Testis (tissue), 3 donors: Measurements from ENCODE around the gene CAPN12. TPM values are rescaled to one million over a fixed set of nuclear protein-coding genes. Genes with fewer than 3 reads are reported as not detected.

Experiments
- DNase-seq: peaks from one replicate; pipeline ENCODE4 v3.0.0-alpha.2; 2019
- H3K27ac ChIP-seq, 2 donors: fragments of 200-600 bp; sonication (generic); one replicate each; pipeline ENCODE4 v1.5.1; 2019
- H3K27me3 ChIP-seq: fragments of 200-600 bp; sonication (generic); one replicate; pipeline ENCODE4 v1.5.1; 2019
- H3K36me3 ChIP-seq: fragments of 200-600 bp; sonication (generic); one replicate; pipeline ENCODE4 v1.5.1; 2017; ENCODE audit warnings: low read depth; ENCODE audit errors: missing control alignments
- H3K4me1 ChIP-seq: fragments of 200-600 bp; sonication (generic); one replicate; pipeline ENCODE4 v1.5.1; 2019
- H3K4me3 ChIP-seq, 2 donors: fragments of 200-600 bp; sonication (generic); one replicate each; pipeline ENCODE4 v1.5.1; 2017 to 2019
- H3K9me3 ChIP-seq: fragments of 200-600 bp; sonication (generic); one replicate; pipeline ENCODE4 v1.5.1; 2017
- POLR2A ChIP-seq: fragments of 450-650 bp; IDR thresholded peaks from one replicate; pipeline ENCODE4 v1.6.1; 2017; ENCODE audit warnings: antibody characterized with exemption, mild to moderate bottlenecking, moderate library complexity
- WGBS, 2 donors: methylation state at CpG; one replicate each; pipeline ENCODE4 v1.1.5; 2018; 5-methylcytosine and 5-hydroxymethylcytosine counted together
- intact Hi-C: fragments of 100-400 bp; cut with DNase I; formaldehyde crosslinking; loops from one replicate; pipeline ENCODE4 v1.15.1; 2023; ENCODE audit warnings: low total_unique reads
- polyA plus RNA-seq: library from polyadenylated mRNA; stranded (reverse); fragments of 350-450 nt; fragmentation: Illumina TruSeq; extraction: RNeasy Lipid Tissue Mini Kit (QIAGEN cat#74804); gene quantifications from one replicate; pipeline ENCODE4 v1.2.3, GENCODE V29; 2014; ENCODE audit warnings: low read depth, low replicate concordance; ENCODE audit not compliant: insufficient read depth
- total RNA-seq, 2 donors: library from RNA; depleted of rRNA; stranded (reverse); fragments of >200 nt; gene quantifications; one replicate each; pipeline ENCODE4 v1.2.3, GENCODE V29; 2016
- TF ChIP-seq, protein P1 (sequence below), 3 experiments: fragments of 450-650 bp in 2 of 3; fragments of 200-600 bp in 1 of 3; sonication (generic) in 1 of 3; IDR thresholded peaks; one replicate each; pipeline ENCODE4 v1.5.1; 2016 to 2019; ENCODE audit warnings: antibody characterized with exemption in 3 of 3, mild to moderate bottlenecking in 2 of 3, moderate library complexity in 1 of 3

Gene CAPN12
- total and polyA plus RNA-seq, 3 donors from 2014 or later: 3.6 to 5.5 (median 4.6) TPM

- H3K27me3 ChIP-seq: no peaks in the 10 kb centered on the region
- no peak overlapping the region for H3K27ac ChIP-seq
- intact Hi-C loops: no loop called here
- no peak overlapping the region for H3K4me3 ChIP-seq
- H3K36me3 ChIP-seq: no peaks in the 10 kb centered on the region
- H3K9me3 ChIP-seq: no peaks in the 10 kb centered on the region
- no peaks in the 10 kb centered on the region for H3K4me1 ChIP-seq
- WGBS, 2 donors: 91 to 95% methylated on average over 6 to 7 of the region's 7 CpGs
- TF ChIP-seq, protein P1, sequence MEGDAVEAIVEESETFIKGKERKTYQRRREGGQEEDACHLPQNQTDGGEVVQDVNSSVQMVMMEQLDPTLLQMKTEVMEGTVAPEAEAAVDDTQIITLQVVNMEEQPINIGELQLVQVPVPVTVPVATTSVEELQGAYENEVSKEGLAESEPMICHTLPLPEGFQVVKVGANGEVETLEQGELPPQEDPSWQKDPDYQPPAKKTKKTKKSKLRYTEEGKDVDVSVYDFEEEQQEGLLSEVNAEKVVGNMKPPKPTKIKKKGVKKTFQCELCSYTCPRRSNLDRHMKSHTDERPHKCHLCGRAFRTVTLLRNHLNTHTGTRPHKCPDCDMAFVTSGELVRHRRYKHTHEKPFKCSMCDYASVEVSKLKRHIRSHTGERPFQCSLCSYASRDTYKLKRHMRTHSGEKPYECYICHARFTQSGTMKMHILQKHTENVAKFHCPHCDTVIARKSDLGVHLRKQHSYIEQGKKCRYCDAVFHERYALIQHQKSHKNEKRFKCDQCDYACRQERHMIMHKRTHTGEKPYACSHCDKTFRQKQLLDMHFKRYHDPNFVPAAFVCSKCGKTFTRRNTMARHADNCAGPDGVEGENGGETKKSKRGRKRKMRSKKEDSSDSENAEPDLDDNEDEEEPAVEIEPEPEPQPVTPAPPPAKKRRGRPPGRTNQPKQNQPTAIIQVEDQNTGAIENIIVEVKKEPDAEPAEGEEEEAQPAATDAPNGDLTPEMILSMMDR (IDR thresholded peaks at IDR 0.05): no peak
- no peak for TF ChIP-seq POLR2A
- no peak for DNase-seq
Measured at GRCh38 chr19:38745316-38745715, 1.0 kb upstream of the CAPN12 start.

- no peaks in the 10 kb centered on the region for H3K36me3 ChIP-seq
- intact Hi-C loops: no loop called here
- no peak overlapping the region for H3K4me3 ChIP-seq
- TF ChIP-seq, protein P1 (IDR thresholded peaks at IDR 0.05): no peak
- TF ChIP-seq POLR2A: no peak
- H3K9me3 ChIP-seq: no peaks in the 10 kb centered on the region
- no peak overlapping the region for H3K27ac ChIP-seq
- 87 to 89% methylated on average over 6 of the region's 6 CpGs for WGBS, 2 donors
- H3K4me1 ChIP-seq: no peaks in the 10 kb centered on the region
- DNase-seq: no peak
- no peaks in the 10 kb centered on the region for H3K27me3 ChIP-seq
Measured at GRCh38 chr19:38744874-38745273, 600 bp upstream of the CAPN12 start.

- intact Hi-C loops: no loop called here
- Histone ChIP-seq H3K4me3 (no peak overlapping the region), H3K36me3 (no peaks in the 10 kb centered on the region), H3K4me1 (no peaks in the 10 kb centered on the region), H3K27me3 (no peaks in the 10 kb centered on the region), H3K27ac (no peak overlapping the region), H3K9me3 (no peaks in the 10 kb centered on the region)
- TF ChIP-seq POLR2A: no peak
- TF ChIP-seq, protein P1 (IDR thresholded peaks at IDR 0.05): no peak
- WGBS, 2 donors: 75 to 76% methylated on average over 15 to 20 of the region's 20 CpGs
- DNase-seq: no peak
Measured at GRCh38 chr19:38743394-38744297, 628 bp downstream of the CAPN12 start.

- TF ChIP-seq, protein P1 (IDR thresholded peaks at IDR 0.05): no peak
- no peak for TF ChIP-seq POLR2A
- 84 to 97% methylated on average over 5 to 6 of the region's 6 CpGs for WGBS, 2 donors
Measured at GRCh38 chr19:38742906-38743305, 1.4 kb downstream of the CAPN12 start.

GRCh38 chr19:38742296-38742695 is 2.0 kb downstream of the CAPN12 start:
- no peak overlapping the region for H3K4me3 ChIP-seq
- no peak for TF ChIP-seq POLR2A
- TF ChIP-seq, protein P1 (IDR thresholded peaks at IDR 0.05): no peak
- no peak for DNase-seq
- no peaks in the 10 kb centered on the region for H3K36me3 ChIP-seq
- H3K27me3 ChIP-seq: no peaks in the 10 kb centered on the region
- no peaks in the 10 kb centered on the region for H3K9me3 ChIP-seq
- H3K4me1 ChIP-seq: no peaks in the 10 kb centered on the region
- intact Hi-C loops: no loop called here
- no peak overlapping the region for H3K27ac ChIP-seq
- 90 to 93% methylated on average over 9 of the region's 9 CpGs for WGBS, 2 donors

More at GRCh38 chr19:38742906-38743305, 1.4 kb downstream of the CAPN12 start:
- Histone ChIP-seq H3K36me3 (no peaks in the 10 kb centered on the region), H3K9me3 (no peaks in the 10 kb centered on the region), H3K27ac (no peak overlapping the region), H3K27me3 (no peaks in the 10 kb centered on the region), H3K4me3 (no peak overlapping the region), H3K4me1 (no peaks in the 10 kb centered on the region)
- no peak for DNase-seq
- intact Hi-C loops: no loop called here
